Heart right ventricle (tissue), 16 donors: Measurements from ENCODE around the gene SOD2. TPM values are rescaled to one million over a fixed set of nuclear protein-coding genes. Genes with fewer than 3 reads are reported as not detected.
"Not testable (repeated sequence)": the region's sequence is repeated elsewhere in the genome, so short reads cannot be mapped to it uniquely, and the experiment has no call there.

Source experiments
- ATAC-seq, 8 donors: fragments of 200-7000 bp; cut with Tn5 transposase; one replicate each; pipeline ENCODE4 v1.9.1; 2020; ENCODE audit warnings: mild to moderate bottlenecking in 8 of 8, moderate library complexity in 8 of 8, moderate number of reproducible peaks in 1 of 8
- DNase-seq, 2 donors: peaks; one replicate each; pipeline ENCODE4 v3.0.0-alpha.2; 2020
- H3K27ac ChIP-seq, 10 donors: fragments of 200-600 bp; sonication (generic) in 2 of 10; one replicate each; pipeline versions ENCODE4 v1.5.0 to v1.8.0; 2020 to 2022; ENCODE audit warnings: mild to moderate bottlenecking in 3 of 10
- H3K27me3 ChIP-seq, 7 donors: fragments of 200-600 bp; one replicate each; pipeline ENCODE4 v1.8.0; 2021 to 2022; ENCODE audit warnings: mild to moderate bottlenecking in 2 of 7
- H3K36me3 ChIP-seq, 9 donors: fragments of 200-600 bp; sonication (generic) in 1 of 9; one replicate each; pipeline versions ENCODE4 v1.5.0 to v1.8.0; 2020 to 2022; ENCODE audit warnings: mild to moderate bottlenecking in 2 of 9
- H3K4me1 ChIP-seq, 9 donors: fragments of 200-600 bp; sonication (generic) in 1 of 9; one replicate each; pipeline versions ENCODE4 v1.5.0 to v1.8.0; 2020 to 2022; ENCODE audit warnings: mild to moderate bottlenecking in 4 of 9
- H3K4me3 ChIP-seq, 10 donors: fragments of 200-600 bp; sonication (generic) in 2 of 10; one replicate each; pipeline versions ENCODE4 v1.5.0 to v1.8.0; 2020 to 2022; ENCODE audit warnings: mild to moderate bottlenecking in 7 of 10, moderate library complexity in 2 of 10
- H3K9me3 ChIP-seq, 11 donors: fragments of 200-600 bp in 10 of 11; sonication (generic) in 2 of 11; one replicate each; pipeline versions ENCODE4 v1.5.0 to v1.8.0; 2013 to 2022; ENCODE audit warnings: mild to moderate bottlenecking in 2 of 11, control low read depth in 1 of 11, moderate library complexity in 1 of 11
- CTCF ChIP-seq, 9 donors: fragments of 200-600 bp; sonication (generic) in 2 of 9; IDR thresholded peaks; one replicate each; pipeline versions ENCODE4 v1.5.0 to v1.8.0; 2021 to 2022; ENCODE audit warnings: antibody characterized with exemption in 9 of 9, mild to moderate bottlenecking in 5 of 9, moderate library complexity in 1 of 9
- WGBS, 2 donors: extraction: QIAGEN DNeasy Blood & Tissue Kit; methylation state at CpG; one replicate each; pipeline ENCODE4 v1.1.7; 2013; ENCODE audit warnings: inconsistent platforms in 1 of 2; 5-methylcytosine and 5-hydroxymethylcytosine counted together
- intact Hi-C, 10 donors: fragments of 100-400 bp; cut with DNase I; formaldehyde crosslinking; loops; one replicate each; pipeline versions ENCODE4 v1.11.1 to v1.14.2; 2022
- polyA plus RNA-seq, 2 donors: library from polyadenylated mRNA; stranded (reverse); fragments of 200-250 nt; gene quantifications; one replicate each; pipeline ENCODE4 v1.2.3, GENCODE V29; 2013
- total RNA-seq, 10 donors: library from RNA; stranded (reverse); fragmentation: NEBNext Ultra II Directional in 3 of 10; extraction: Animal tissue kit (Norgen Biotek cat#: 25700) in 3 of 10; gene quantifications; one replicate each; pipeline versions ENCODE4 v1.2.1 to v1.2.4, GENCODE V29; 2021 to 2023
- donor health status: Arrhythmogenic right ventricular cardiomyopathy.
- donor health status: ischemic (EF 13 %, LVEDD 7.1; RV severe dilation, severe dysfunction).
- donor health status: healthy with polysubstance abuse.
- donor health status: DM: no; HTN: yes; CAD: no.
- donor health status: DM: no; HTN: no; CAD: no.
- donor health status: ischemic (EF 25% LVEDD 6.9; RV normal size, moderate dysfunction).
- donor health status: ischemic (EF 25% LVEDD 5.7; RV mildly dilated, moderate dysfunction).
- donor health status: healthy.
- donor health status: DM: yes; HTN: yes; CAD: no.
- donor health status: Ischemic cardiomyopathy.
- donor health status: ischemic (EF 35%, LVEDD 5.7; RV mildly dilated, moderate dysfunction).
- donor health status: nonischemic (EF 11% LVEDD 7.7; RV severe dilation, severe dysfunction).
- donor health status: DM: yes; HTN: yes; CAD: no.
- donor health status: PGD.
- donor health status: ischemic (EF 29% LVEDD 5.4; RV normal size, mild dysfunction).
- donor health status: nonischemic (EF 23%, LVEDD 6.1; RV moderate dilation, normal function).

SOD2 gene
- total and polyA plus RNA-seq, 12 donors: 144 to 1,111 (median 826) TPM

- peak overlapping the region; percentile 81 to 99 (median 96) for H3K4me3 ChIP-seq
- H3K27me3 ChIP-seq: no peaks in the 10 kb centered on the region
- intact Hi-C loops: loop anchor here (1.0 to 10.0 kb wide), 14 partner anchors 22 to 242 kb away; partner anchors contain the start of genes WTAP (in 7 of the 10), MRPL18 (in 4 of the 10), ACAT2 (in 3 of the 10) and TCP1 (in 2 of the 10)
- H3K27ac ChIP-seq: peak overlapping the region; percentile 95 to 99 (median 98)
- no peak for TF ChIP-seq CTCF (IDR thresholded peaks at IDR 0.05)
- peaks cover 2 to 70% (median 56%) of the 10 kb centered on the region in 9 donors for H3K4me1 ChIP-seq
- no peaks in the 10 kb centered on the region for H3K9me3 ChIP-seq
- DNase-seq (peak; percentile 51 to 52), ATAC-seq (peak; percentile 9 to 52 (median 28))
- 1 to 2% methylated on average over 64 to 66 of the region's 66 CpGs for WGBS, 2 donors
- H3K36me3 ChIP-seq: peaks cover 0 to 41% (median 9%) of the 10 kb centered on the region in 9 donors
Measured at GRCh38 chr6:159692303-159693127, 526 bp downstream of the SOD2 start.

GRCh38 chr6:159691963-159692287 lies 1.1 kb downstream of the SOD2 start:
- H3K4me1 ChIP-seq: peaks cover 2 to 75% (median 56%) of the 10 kb centered on the region in 9 donors
- ATAC-seq: no peak
- H3K9me3 ChIP-seq: no peaks in the 10 kb centered on the region
- TF ChIP-seq CTCF (IDR thresholded peaks at IDR 0.05): no peak
- H3K36me3 ChIP-seq: peaks cover 0 to 47% (median 15%) of the 10 kb centered on the region in 9 donors
- 14 to 30% methylated on average over 7 of the region's 7 CpGs for WGBS, 2 donors
- H3K4me3 ChIP-seq: peak overlapping the region; percentile 81 to 99 (median 96)
- intact Hi-C loops: loop anchor here (1.0 to 10.0 kb wide), 13 partner anchors 23 to 243 kb away; partner anchors contain the start of genes WTAP (in 6 of the 10), MRPL18 (in 4 of the 10), ACAT2 (in 3 of the 10) and TCP1 (in 2 of the 10)
- H3K27me3 ChIP-seq: no peaks in the 10 kb centered on the region
- peak overlapping the region; percentile 95 to 99 (median 98) for H3K27ac ChIP-seq
- no peak for DNase-seq

- peak overlapping the region; percentile 81 to 99 (median 96) for H3K4me3 ChIP-seq
- TF ChIP-seq CTCF (IDR thresholded peaks at IDR 0.05): peak; percentile 46 to 85 (median 72)
- no peak for ATAC-seq
- H3K27ac ChIP-seq: peak overlapping the region in 9 of 10 donors; percentile 95 to 99 (median 97)
- intact Hi-C loops: loop anchor here in 8 of 10 donors (5.0 to 10.0 kb wide), 8 partner anchors 36 to 243 kb away; partner anchors contain the start of genes ACAT2 (in 3 of the 8), MRPL18 (in 3 of the 8), WTAP (in 3 of the 8) and TCP1 (in 1 of the 8)
- peaks cover 2 to 81% (median 56%) of the 10 kb centered on the region in 9 donors for H3K4me1 ChIP-seq
- no peaks in the 10 kb centered on the region for H3K9me3 ChIP-seq
- H3K36me3 ChIP-seq: peaks cover 0 to 52% (median 20%) of the 10 kb centered on the region in 9 donors
- 7 to 14% methylated on average over 11 of the region's 11 CpGs for WGBS, 2 donors
- H3K27me3 ChIP-seq: no peaks in the 10 kb centered on the region
- peak in 1 of 2 donors; percentile 53 for DNase-seq
Measured at GRCh38 chr6:159691133-159691962, 1.7 kb downstream of the SOD2 start.

- ATAC-seq: not testable (repeated sequence)
- Histone ChIP-seq H3K27ac (peak overlapping the region in 4 of 10 donors; percentile 97 to 99 (median 98)), H3K4me1 (peaks cover 2 to 79% (median 54%) of the 10 kb centered on the region in 9 donors)
Measured at GRCh38 chr6:159690135-159690534, 2.9 kb downstream of the SOD2 start.

More at GRCh38 chr6:159690135-159690534, 2.9 kb downstream of the SOD2 start:
- not testable (repeated sequence) for DNase-seq, H3K27me3 ChIP-seq, H3K9me3 ChIP-seq
- H3K36me3 ChIP-seq: peaks cover 0 to 65% (median 20%) of the 10 kb centered on the region in 9 donors
- H3K4me3 ChIP-seq: peak overlapping the region in 1 of 10 donors; percentile 97
- intact Hi-C loops: loop anchor here in 8 of 10 donors (5.0 to 10.0 kb wide), 8 partner anchors 37 to 245 kb away; partner anchors contain the start of genes ACAT2 (in 3 of the 8), MRPL18 (in 3 of the 8), WTAP (in 3 of the 8) and TCP1 (in 1 of the 8)
- 78 to 85% methylated on average over 13 of the region's 13 CpGs for WGBS, 2 donors
